Glutamatergic neuron (in vitro differentiated cells): ENCODE data around the gene ALG2. TPM values are rescaled to one million over a fixed set of nuclear protein-coding genes. Genes with fewer than 3 reads are reported as not detected.

Source experiments
- DNase-seq: peaks from one replicate; pipeline ENCODE4 v3.0.0; 2022
- H3K27ac Mint-ChIP-seq: one replicate; pipeline ENCODE4 v1.8.0; 2020; ENCODE audit warnings: mild to moderate bottlenecking, mixed read lengths, inconsistent platforms; ENCODE audit not compliant: unreplicated experiment
- H3K27me3 Mint-ChIP-seq: one replicate; pipeline ENCODE4 v1.8.0; 2020; ENCODE audit warnings: mild to moderate bottlenecking, moderate library complexity, mixed read lengths, inconsistent platforms; ENCODE audit not compliant: unreplicated experiment
- H3K36me3 Mint-ChIP-seq: one replicate; pipeline ENCODE4 v1.8.0; 2020; ENCODE audit warnings: mild to moderate bottlenecking, mixed read lengths, inconsistent platforms; ENCODE audit not compliant: unreplicated experiment
- H3K4me1 Mint-ChIP-seq: one replicate; pipeline ENCODE4 v1.8.0; 2020; ENCODE audit warnings: mild to moderate bottlenecking, low read depth, mixed read lengths, inconsistent platforms; ENCODE audit not compliant: unreplicated experiment
- H3K4me3 Mint-ChIP-seq: one replicate; pipeline ENCODE4 v1.8.0; 2020; ENCODE audit warnings: mild to moderate bottlenecking, mixed read lengths, inconsistent platforms; ENCODE audit not compliant: unreplicated experiment
- H3K9me3 Mint-ChIP-seq: one replicate; pipeline ENCODE4 v1.8.0; 2020; ENCODE audit warnings: mild to moderate bottlenecking, moderate library complexity, mixed read lengths, inconsistent platforms; ENCODE audit not compliant: unreplicated experiment
- CTCF ChIP-seq: fragments of 200-600 bp; sonication (generic); IDR thresholded peaks from one replicate; pipeline ENCODE4 v1.5.0; 2021; ENCODE audit not compliant: partially characterized antibody, unreplicated experiment
- total RNA-seq: library from RNA; stranded (reverse); fragmentation: NEBNext Ultra II Directional; extraction: Animal tissue kit (Norgen Biotek cat#: 25700); gene quantifications from one replicate; pipeline ENCODE4 v1.2.1, GENCODE V29; 2021; ENCODE audit not compliant: unreplicated experiment

ALG2 gene
- total RNA-seq, 1 donor from 2014 or later = 19.0 TPM

- H3K4me1 Mint-ChIP-seq = peaks cover 54% of the 10 kb centered on the region
- no peak overlapping the region for H3K4me3 Mint-ChIP-seq
- TF ChIP-seq CTCF = no peak
- H3K27ac Mint-ChIP-seq = no peak overlapping the region
- no peak for DNase-seq
- no peaks in the 10 kb centered on the region for H3K36me3 Mint-ChIP-seq
- peaks cover 18% of the 10 kb centered on the region for H3K27me3 Mint-ChIP-seq
- H3K9me3 Mint-ChIP-seq = peaks cover 21% of the 10 kb centered on the region
Measured at GRCh38 chr9:99169086-99169485, 52.7 kb downstream of the ALG2 start.

GRCh38 chr9:99167694-99168093 is 54.0 kb downstream of the ALG2 start:
- Mint-ChIP-seq H3K27me3 (peaks cover 14% of the 10 kb centered on the region), H3K9me3 (peaks cover 12% of the 10 kb centered on the region), H3K4me3 (no peak overlapping the region), H3K27ac (no peak overlapping the region), H3K36me3 (no peaks in the 10 kb centered on the region), H3K4me1 (peaks cover 44% of the 10 kb centered on the region)
- no peak for TF ChIP-seq CTCF
- no peak for DNase-seq

GRCh38 chr9:99167119-99167518 is 54.6 kb downstream of the ALG2 start:
- Mint-ChIP-seq H3K4me3 (no peak overlapping the region), H3K4me1 (peaks cover 41% of the 10 kb centered on the region), H3K36me3 (no peaks in the 10 kb centered on the region), H3K9me3 (peaks cover 7% of the 10 kb centered on the region), H3K27me3 (peaks cover 8% of the 10 kb centered on the region), H3K27ac (no peak overlapping the region)
- TF ChIP-seq CTCF = no peak
- DNase-seq = no peak

Other genes starting within 250 kb of the ALG2 start
- 207 TPM for gene TGFBR1, start 116.8 kb downstream of the ALG2 start, total RNA-seq
- gene SEC61B, start 340 bp upstream of the ALG2 start, total RNA-seq = 131 TPM